Glomerular endothelial cell (primary cell): ENCODE data around the gene SDC4. TPM values are rescaled to one million over a fixed set of nuclear protein-coding genes. Genes with fewer than 3 reads are reported as not detected.
A peak's percentile ranks its signal among the peaks of the same experiment; 100 is the strongest.

Experiments
- DNase-seq: peaks from one replicate; pipeline ENCODE4 v3.0.0-alpha.2; 2011; ENCODE audit warnings: low read depth, low spot score; ENCODE audit errors: extremely low read depth
- total RNA-seq: library from RNA; depleted of rRNA; stranded (reverse); fragments of >200 nt; gene quantifications from 2 replicates; pipeline ENCODE4 v1.2.3, GENCODE V29; 2015

The SDC4 gene
- total RNA-seq, 1 donor from 2014 or later, result 64.3 TPM

- DNase-seq, result no peak
These were observed 46.4 kb downstream of the SDC4 start for GRCh38 chr20:45301824-45302271.

- no peak for DNase-seq
These were observed 47.3 kb downstream of the SDC4 start for GRCh38 chr20:45300961-45301360.

DNA sequence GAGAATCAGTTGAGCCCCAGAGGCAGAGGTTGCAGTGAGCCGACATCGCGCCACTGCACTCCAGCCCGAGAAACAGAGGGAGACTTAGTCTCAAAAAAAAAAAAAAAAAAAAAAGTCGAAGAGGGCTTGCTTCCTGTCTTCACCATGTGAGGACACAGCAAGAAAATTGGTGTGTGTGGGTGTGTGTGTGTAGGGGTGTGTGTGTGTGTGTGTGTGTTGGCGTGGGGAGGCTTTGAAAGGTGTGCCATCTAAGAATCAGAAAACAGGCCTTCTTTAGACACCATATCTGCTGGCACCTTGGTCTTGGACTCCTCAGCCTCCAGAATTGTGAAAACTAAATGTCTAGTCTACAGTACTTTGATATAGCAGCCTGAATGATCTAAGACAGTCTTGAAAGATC is 48.4 kb downstream of the SDC4 start:
- no peak for DNase-seq

DNA sequence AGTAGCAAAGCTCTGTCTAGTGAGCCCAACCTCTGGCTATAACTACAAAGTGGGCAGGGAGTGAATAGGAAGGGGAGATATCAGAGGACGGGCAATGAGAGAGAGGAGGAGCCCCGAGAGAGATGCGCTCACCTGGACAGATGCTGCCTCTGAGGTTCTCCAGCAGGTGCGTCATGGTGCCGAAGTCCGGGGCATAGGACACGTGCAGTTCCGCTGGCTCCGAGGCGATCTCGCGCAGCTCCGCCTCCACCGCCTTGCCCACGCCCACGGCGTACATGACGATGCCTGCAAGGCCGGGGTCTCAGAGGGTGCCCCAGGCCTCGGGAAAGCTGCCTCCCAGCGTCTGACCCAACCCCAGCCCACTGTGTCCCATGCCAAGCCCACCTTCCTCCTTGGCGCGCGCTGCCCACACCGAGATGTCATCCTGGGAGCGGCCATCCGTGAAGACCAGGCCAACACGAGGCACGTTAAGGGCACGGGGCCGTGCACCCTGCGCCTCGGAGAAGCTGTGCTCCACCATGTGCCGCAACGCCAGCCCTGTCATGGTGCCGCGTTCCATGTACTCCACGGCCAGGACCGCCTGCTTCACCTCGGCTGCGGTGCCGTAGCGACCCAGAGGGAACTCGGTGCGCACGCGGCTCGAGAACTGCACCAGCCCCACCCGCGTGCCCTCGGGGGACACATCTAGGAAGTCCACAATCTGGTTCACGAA is 50.3 kb downstream of the SDC4 start:
- no peak for DNase-seq

DNA sequence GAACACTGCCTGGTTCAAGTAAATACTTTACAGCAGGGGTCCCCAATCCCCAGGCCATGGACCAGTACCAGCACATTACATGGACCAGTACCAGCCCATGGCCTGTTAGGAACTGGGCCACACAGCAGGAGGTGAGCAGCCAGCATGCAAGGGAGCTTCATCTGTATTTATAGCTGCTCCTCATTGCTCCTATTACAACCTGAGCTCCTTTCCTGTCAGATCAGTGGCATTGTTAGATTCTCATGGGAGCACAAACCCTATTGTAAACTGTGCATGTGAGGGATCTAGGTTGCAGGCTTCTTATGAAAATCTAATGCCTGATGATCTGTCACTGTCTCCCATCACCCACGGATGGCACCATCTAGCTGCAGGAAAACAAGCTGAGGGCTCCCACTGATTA is 53.6 kb downstream of the SDC4 start:
- no peak for DNase-seq

DNA sequence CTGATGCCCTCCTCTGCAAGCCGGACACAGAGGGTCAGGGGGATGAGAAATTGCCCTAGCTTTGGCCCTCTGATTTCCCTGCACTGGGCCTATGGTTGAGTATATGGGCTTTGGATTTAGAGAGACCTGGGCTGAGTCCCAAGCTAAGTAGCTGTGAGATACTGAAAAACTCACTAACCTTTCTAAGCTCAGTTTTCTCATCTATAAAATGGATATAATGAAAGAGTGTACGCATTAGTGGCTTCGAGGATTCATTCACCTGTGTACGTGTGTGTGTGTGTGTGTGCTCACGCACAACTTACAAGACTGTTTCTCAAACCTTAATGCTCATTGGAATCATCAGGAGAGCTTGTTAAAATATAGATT is 54.2 kb downstream of the SDC4 start:
- DNase-seq, result no peak

GRCh38 chr20:45293041-45294002 is 54.9 kb downstream of the SDC4 start:
- no peak for DNase-seq

- DNase-seq, result no peak
These were observed 55.9 kb downstream of the SDC4 start for GRCh38 chr20:45292343-45292742.

GRCh38 chr20:45291526-45291925 is 56.7 kb downstream of the SDC4 start:
- DNase-seq, result no peak

DNA sequence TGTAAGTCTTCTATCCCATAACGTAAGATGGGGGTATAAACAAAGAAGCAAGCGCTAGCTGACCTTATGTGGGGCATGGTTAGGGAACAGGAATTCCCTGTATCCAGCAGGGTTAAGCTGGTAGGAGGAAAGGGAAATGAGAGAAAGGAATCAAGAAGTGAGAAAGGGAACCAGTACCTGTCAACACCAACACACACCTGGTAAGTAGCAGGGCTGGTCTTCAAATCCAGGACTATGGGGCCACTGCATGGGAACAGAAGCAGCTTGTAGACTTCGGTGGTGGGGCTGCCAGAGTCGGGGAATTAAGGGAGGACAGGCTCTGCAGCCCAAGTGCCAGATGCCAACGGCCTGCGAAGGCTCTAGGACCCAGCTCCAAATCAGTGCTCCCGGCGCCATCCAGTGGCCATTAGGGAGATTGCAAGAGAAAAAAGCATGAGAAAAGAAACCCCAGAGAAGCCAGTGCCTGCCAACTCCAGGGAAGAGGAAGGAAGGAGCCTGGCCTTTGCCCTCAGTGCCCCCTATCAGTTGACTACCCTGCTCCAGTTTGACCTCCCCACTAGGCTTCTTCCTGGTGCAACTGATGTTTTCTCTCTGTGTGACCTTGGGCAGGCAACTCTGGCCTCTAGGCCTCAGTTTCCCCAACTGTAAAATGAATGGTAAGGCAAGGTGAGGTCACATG is 57.4 kb downstream of the SDC4 start:
- DNase-seq, result peak; percentile 27

DNA sequence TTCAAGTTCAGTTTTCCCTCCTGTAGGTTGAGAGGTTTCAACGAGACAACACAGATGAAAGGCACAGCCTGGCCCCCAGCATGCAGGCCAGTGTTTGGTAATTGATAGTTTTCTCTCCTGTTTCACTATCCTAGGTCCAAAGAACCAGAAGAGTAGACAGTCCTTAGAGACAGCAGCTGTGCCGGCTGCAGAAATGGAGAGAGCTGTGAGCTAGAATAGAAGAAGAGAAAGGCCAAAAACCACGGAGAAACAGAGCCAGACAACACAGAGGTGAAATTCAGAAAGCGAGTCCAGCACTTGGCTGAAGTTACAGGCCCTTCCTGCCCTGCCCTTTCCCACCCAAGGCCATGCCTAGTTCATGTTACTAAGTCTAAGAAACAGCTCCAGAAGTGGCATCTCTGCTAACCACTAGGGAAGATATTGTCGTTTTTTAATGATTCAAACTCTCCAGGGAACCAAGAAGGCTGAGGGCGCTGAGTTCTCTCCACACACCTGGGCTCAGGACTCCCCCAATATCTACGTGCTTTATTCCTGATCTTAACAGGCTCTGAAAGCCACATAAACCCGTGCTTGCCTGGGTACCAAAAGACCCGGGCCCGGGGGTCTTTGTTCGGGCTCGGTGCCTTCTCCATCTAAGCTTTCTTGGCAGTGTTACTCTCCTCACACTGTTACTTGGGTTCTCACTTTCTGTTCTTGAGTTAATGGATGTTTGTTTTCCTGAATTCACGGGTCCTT is 58.1 kb downstream of the SDC4 start:
- no peak for DNase-seq

GRCh38 chr20:45288860-45289259 is 59.4 kb downstream of the SDC4 start:
- DNase-seq, result no peak

DNA sequence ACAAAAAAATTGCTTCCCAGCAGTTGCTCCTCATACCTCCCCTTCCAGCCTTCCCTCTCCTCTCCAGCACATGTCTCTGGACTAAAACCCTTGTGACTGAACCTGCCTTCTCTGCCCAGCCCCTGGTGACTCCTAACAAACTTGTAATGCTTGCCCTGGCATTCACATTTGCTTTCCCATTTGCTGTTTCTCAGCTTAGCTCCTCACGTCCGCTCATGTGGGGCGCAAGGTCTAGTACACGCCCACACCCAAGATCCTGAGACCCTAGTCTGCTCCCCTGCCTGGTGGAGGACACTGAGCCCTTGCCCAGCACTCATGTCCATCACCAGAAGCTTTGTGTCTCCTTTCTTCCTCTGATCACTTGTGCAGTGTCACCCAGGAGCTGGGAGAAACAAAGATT is 59.8 kb downstream of the SDC4 start:
- DNase-seq, result no peak

GRCh38 chr20:45283551-45284057 is 64.6 kb downstream of the SDC4 start:
- no peak for DNase-seq

DNA sequence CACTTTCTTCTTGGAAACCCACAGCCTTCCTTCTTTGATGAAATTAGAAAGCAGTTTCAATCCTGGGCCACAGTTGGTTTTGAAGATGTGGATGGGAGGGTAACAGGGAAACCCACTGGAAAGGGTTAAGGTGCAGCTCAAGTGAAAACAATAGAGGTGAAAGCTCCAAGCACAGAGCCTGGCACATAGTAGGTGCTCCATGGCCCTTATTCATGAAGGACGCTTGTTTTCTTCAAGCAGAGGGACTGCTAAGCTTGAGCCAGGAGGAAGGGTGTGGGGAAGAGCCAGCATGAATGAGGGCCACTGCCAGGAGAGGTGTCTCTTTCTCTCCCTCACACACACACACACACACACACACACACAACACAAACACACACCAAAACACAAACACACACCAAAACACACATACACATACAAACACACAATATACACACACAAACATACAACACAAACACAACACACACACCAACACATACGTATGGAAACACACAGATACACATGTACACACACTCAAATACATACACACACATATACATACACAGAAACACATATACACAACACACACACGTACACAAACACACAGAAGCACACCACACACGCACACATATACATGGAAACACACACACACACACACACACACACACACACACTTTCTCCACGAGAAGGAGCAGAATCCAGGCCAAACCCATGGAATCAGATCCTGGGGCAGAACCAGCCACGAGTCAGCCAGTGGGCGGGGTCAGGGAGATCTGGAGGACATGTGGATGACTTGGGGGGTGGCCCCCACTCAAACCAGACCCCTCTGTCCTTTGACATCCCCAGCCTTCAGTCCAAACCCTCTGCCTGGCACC is 65.3 kb downstream of the SDC4 start:
- DNase-seq, result no peak

DNA sequence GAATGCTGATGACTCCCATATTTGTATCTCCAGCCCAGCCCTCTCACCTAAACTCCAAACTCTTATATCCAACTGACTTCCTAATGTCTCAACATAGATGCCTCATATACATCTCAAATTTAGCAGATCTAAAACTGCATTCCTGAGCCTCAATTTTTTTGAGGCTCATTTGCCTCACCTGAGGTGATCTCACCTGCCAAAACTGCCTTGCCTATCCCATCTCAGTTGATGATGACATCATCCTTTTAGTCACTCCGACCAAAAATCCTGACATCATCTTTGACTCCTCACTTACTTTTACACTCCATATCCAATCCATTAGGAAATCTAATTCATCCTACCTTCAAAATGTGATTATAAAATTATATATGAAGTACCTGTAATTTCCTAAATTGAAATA is 68.2 kb downstream of the SDC4 start:
- DNase-seq, result no peak

DNA sequence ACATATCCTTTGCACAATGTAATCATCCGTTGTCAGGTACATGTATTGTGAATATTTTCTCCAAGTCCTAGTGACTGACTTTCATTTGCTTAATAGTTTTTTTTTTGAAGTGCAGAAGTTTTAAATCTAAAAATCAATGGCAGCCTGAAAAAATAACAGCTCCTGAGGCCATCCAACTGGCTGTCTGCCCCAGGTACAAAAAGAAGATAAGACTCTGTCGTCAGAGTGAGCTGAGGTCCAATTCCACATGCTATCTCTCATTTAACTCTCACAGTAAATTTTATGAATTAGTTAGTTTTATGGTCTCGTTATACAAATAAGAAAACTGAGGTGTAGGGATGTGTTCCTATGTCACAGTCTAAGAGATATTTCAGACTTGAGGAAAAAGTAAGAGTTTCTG is 72.9 kb downstream of the SDC4 start:
- no peak for DNase-seq
